CD8-positive, alpha-beta memory T cell (primary cell): Measurements from ENCODE around the gene RAB27A. TPM values are rescaled to one million over a fixed set of nuclear protein-coding genes. Genes with fewer than 3 reads are reported as not detected.

ENCODE experiments used
- CTCF ChIA-PET: fragments of 350-600 bp; sonication (Branson Sonifier 250); formaldehyde crosslinking; loops from one replicate; lab custom pipeline; 2021; ENCODE audit warnings: antibody characterized with exemption; lab: Charles Lee
- POLR2A ChIA-PET: fragments of 350-600 bp; sonication (Branson Sonifier 250); formaldehyde crosslinking; loops from one replicate; lab custom pipeline; 2021; ENCODE audit warnings: antibody characterized with exemption; lab: Charles Lee
- DNase-seq, 5 donors: peaks; one replicate each; pipeline versions ENCODE4 v3.0.0 to v3.0.0-alpha.2; 2020 to 2022; ENCODE audit warnings: mixed read lengths in 1 of 5
- H3K27ac ChIP-seq: one replicate; pipeline ENCODE4 v1.7.0; 2013; ENCODE audit warnings: low read depth, mild to moderate bottlenecking, low read length, moderate library complexity
- H3K27me3 ChIP-seq: 2 replicates; pipeline ENCODE4 v1.7.0; 2013; ENCODE audit warnings: low read length, mild to moderate bottlenecking; ENCODE audit not compliant: insufficient read depth, poor library complexity, severe bottlenecking
- H3K36me3 ChIP-seq: 2 replicates; pipeline ENCODE4 v1.7.0; 2013; ENCODE audit warnings: mild to moderate bottlenecking, low read length, moderate library complexity; ENCODE audit not compliant: insufficient read depth
- H3K4me1 ChIP-seq: 2 replicates; pipeline ENCODE4 v1.7.0; 2013; ENCODE audit warnings: mild to moderate bottlenecking, low read length, moderate library complexity; ENCODE audit not compliant: insufficient read depth
- H3K4me3 ChIP-seq: 2 replicates; pipeline ENCODE4 v1.7.0; 2013; ENCODE audit warnings: mild to moderate bottlenecking, low read length
- H3K9me3 ChIP-seq: 2 replicates; pipeline ENCODE4 v1.7.0; 2013; ENCODE audit warnings: mild to moderate bottlenecking, low read length
- H3K27ac Mint-ChIP-seq, 8 donors: one replicate each; pipeline ENCODE4 v1.8.0; 2020 to 2021; ENCODE audit warnings: mixed read lengths in 8 of 8, mild to moderate bottlenecking in 6 of 8, inconsistent platforms in 3 of 8, moderate library complexity in 3 of 8
- H3K27me3 Mint-ChIP-seq, 2 donors: one replicate each; pipeline ENCODE4 v1.8.0; 2020 to 2021; ENCODE audit warnings: mixed read lengths in 2 of 2, mild to moderate bottlenecking in 1 of 2, moderate library complexity in 1 of 2
- H3K36me3 Mint-ChIP-seq, 3 donors: one replicate each; pipeline ENCODE4 v1.8.0; 2020 to 2021; ENCODE audit warnings: mixed read lengths in 3 of 3, inconsistent platforms in 1 of 3, mild to moderate bottlenecking in 1 of 3
- H3K4me1 Mint-ChIP-seq, 3 donors: one replicate each; pipeline ENCODE4 v1.8.0; 2020 to 2021; ENCODE audit warnings: mixed read lengths in 3 of 3, inconsistent platforms in 1 of 3, mild to moderate bottlenecking in 1 of 3
- H3K4me3 Mint-ChIP-seq, 7 donors: one replicate each; pipeline ENCODE4 v1.8.0; 2020 to 2021; ENCODE audit warnings: mixed read lengths in 7 of 7, mild to moderate bottlenecking in 6 of 7, moderate library complexity in 4 of 7, inconsistent platforms in 2 of 7
- H3K9me3 Mint-ChIP-seq, 5 donors: one replicate each; pipeline ENCODE4 v1.8.0; 2020 to 2022; ENCODE audit warnings: mixed read lengths in 5 of 5, mild to moderate bottlenecking in 3 of 5, moderate library complexity in 2 of 5, inconsistent platforms in 1 of 5
- polyA plus RNA-seq: library from polyadenylated mRNA; unstranded; fragments of 300-500 nt; fragmentation: Illumina TruSeq; gene quantifications from one replicate; pipeline ENCODE4 v1.2.3, GENCODE V29; 2021
- total RNA-seq, 2 experiments: library from RNA; stranded (reverse); gene quantifications; one replicate each; pipeline ENCODE4 v1.2.3, GENCODE V29; 2021

Gene RAB27A
- total and polyA plus RNA-seq, 3 experiments from 2014 or later = 132 to 195 (median 187) TPM

GRCh38 chr15:55170361-55170760 is 119.3 kb downstream of the RAB27A start:
- Mint-ChIP-seq H3K27ac (no peak overlapping the region), H3K4me3 (no peak overlapping the region), H3K4me1 (peaks cover 0 to 2% (median 0%) of the 10 kb centered on the region in 3 donors), H3K27me3 (no peaks in the 10 kb centered on the region), H3K36me3 (peaks cover 0 to 16% (median 0%) of the 10 kb centered on the region in 3 donors), H3K9me3 (no peaks in the 10 kb centered on the region)
- no peaks in the 10 kb centered on the region for H3K27me3 ChIP-seq
- CTCF ChIA-PET = no interaction called here
- H3K4me3 ChIP-seq = no peak overlapping the region
- DNase-seq = no peak
- no peaks in the 10 kb centered on the region for H3K9me3 ChIP-seq
- no peak overlapping the region for H3K27ac ChIP-seq
- no peaks in the 10 kb centered on the region for H3K4me1 ChIP-seq
- POLR2A ChIA-PET = no interaction called here
- H3K36me3 ChIP-seq = no peaks in the 10 kb centered on the region

- Mint-ChIP-seq H3K9me3 (no peaks in the 10 kb centered on the region), H3K36me3 (peaks cover 0 to 1% (median 0%) of the 10 kb centered on the region in 3 donors), H3K27ac (no peak overlapping the region), H3K27me3 (no peaks in the 10 kb centered on the region), H3K4me1 (peaks cover 0 to 2% (median 0%) of the 10 kb centered on the region in 3 donors), H3K4me3 (no peak overlapping the region)
- no peaks in the 10 kb centered on the region for H3K36me3 ChIP-seq
- H3K4me1 ChIP-seq = no peaks in the 10 kb centered on the region
- H3K27me3 ChIP-seq = no peaks in the 10 kb centered on the region
- DNase-seq = peak; percentile 3 to 56 (median 17)
- H3K27ac ChIP-seq = no peak overlapping the region
- ChIA-PET CTCF (interaction anchor here (0.5 to 1.7 kb wide), 3 partner anchors 23 to 896 kb away, joined by 3 read pairs; no protein-coding TSS in a partner anchor), POLR2A (no interaction called here)
- H3K9me3 ChIP-seq = no peaks in the 10 kb centered on the region
- H3K4me3 ChIP-seq = no peak overlapping the region
These were observed 121.2 kb downstream of the RAB27A start for GRCh38 chr15:55168350-55168974.

GRCh38 chr15:55164284-55164683 is 125.3 kb downstream of the RAB27A start:
- no peaks in the 10 kb centered on the region for H3K36me3 ChIP-seq
- no peak for DNase-seq
- H3K4me3 ChIP-seq = no peak overlapping the region
- H3K27me3 Mint-ChIP-seq = no peaks in the 10 kb centered on the region
- no peak overlapping the region for H3K4me3 Mint-ChIP-seq
- no peaks in the 10 kb centered on the region for H3K9me3 Mint-ChIP-seq
- no peak overlapping the region for H3K27ac ChIP-seq
- H3K4me1 Mint-ChIP-seq = peaks cover 0 to 2% (median 0%) of the 10 kb centered on the region in 3 donors
- H3K4me1 ChIP-seq = no peaks in the 10 kb centered on the region
- no peaks in the 10 kb centered on the region for H3K9me3 ChIP-seq
- CTCF ChIA-PET = no interaction called here
- H3K27ac Mint-ChIP-seq = no peak overlapping the region
- no peaks in the 10 kb centered on the region for H3K27me3 ChIP-seq
- POLR2A ChIA-PET = no interaction called here
- H3K36me3 Mint-ChIP-seq = no peaks in the 10 kb centered on the region

Other genes starting within 250 kb of the RAB27A start
- gene RSL24D1, start 92.9 kb downstream of the RAB27A start, total RNA-seq = 100 to 1,000 TPM; 145 to 154 TPM
- 84.9 TPM for gene RSL24D1, start 92.9 kb downstream of the RAB27A start, polyA plus RNA-seq
- gene PIGBOS1, start 29.3 kb upstream of the RAB27A start, total RNA-seq = 10 to 100 TPM; 11.5 to 11.9 TPM
- 43.9 TPM for gene PIGBOS1, start 29.3 kb upstream of the RAB27A start, polyA plus RNA-seq
- 10 to 100 TPM; 17.4 to 17.9 TPM for gene PIGB, start 29.4 kb upstream of the RAB27A start, total RNA-seq
- 22.4 TPM for gene PIGB, start 29.4 kb upstream of the RAB27A start, polyA plus RNA-seq
- 10 to 100 TPM; 13.1 to 14.2 TPM for gene CCPG1, start 118.5 kb upstream of the RAB27A start, total RNA-seq
- gene CCPG1, start 118.5 kb upstream of the RAB27A start, polyA plus RNA-seq = 52.8 TPM
- under 1 TPM in 1 of 2 experiments, not detected in 1; 0.44 TPM for gene PIERCE2, start 118.7 kb upstream of the RAB27A start, total RNA-seq
- not detected for gene PIERCE2, start 118.7 kb upstream of the RAB27A start, polyA plus RNA-seq
- under 1 TPM; 0.53 to 0.85 TPM for gene DNAAF4, start 218.4 kb upstream of the RAB27A start, total RNA-seq
- gene DNAAF4, start 218.4 kb upstream of the RAB27A start, polyA plus RNA-seq = not detected